NCI-H2029 treated with DMSO at 0.1 percent for 48 hours (cell line): ENCODE results near the gene RMDN2.
"Not testable (repeated sequence)": the region's sequence is repeated elsewhere in the genome, so short reads cannot be mapped to it uniquely, and the experiment has no call there.

Experiments
- DNase-seq: peaks from one replicate; lab custom pipeline; 2025; lab: John Stamatoyannopoulos, UW

Gene RMDN2

GRCh38 chr2:37993143-37993542 is 68.1 kb downstream of the RMDN2 start:
- no peak for DNase-seq

GRCh38 chr2:37997629-37998028 is 72.5 kb downstream of the RMDN2 start:
- DNase-seq, result no peak

- no peak for DNase-seq
Measured at GRCh38 chr2:38000485-38001222, 75.6 kb downstream of the RMDN2 start.

GRCh38 chr2:38010187-38010586 is 85.1 kb downstream of the RMDN2 start:
- DNase-seq, result not testable (repeated sequence)

GRCh38 chr2:38010995-38011394 is 85.9 kb downstream of the RMDN2 start:
- no peak for DNase-seq

GRCh38 chr2:38013158-38013752 is 88.2 kb downstream of the RMDN2 start:
- no peak for DNase-seq

GRCh38 chr2:38016219-38016618 is 91.1 kb downstream of the RMDN2 start:
- no peak for DNase-seq

GRCh38 chr2:38017836-38018235 is 92.7 kb downstream of the RMDN2 start:
- no peak for DNase-seq

- DNase-seq, result not testable (repeated sequence)
Measured at GRCh38 chr2:38020359-38021069, 95.4 kb downstream of the RMDN2 start.

- no peak for DNase-seq
Measured at GRCh38 chr2:38021589-38021988, 96.5 kb downstream of the RMDN2 start.

GRCh38 chr2:38026846-38027245 is 101.8 kb downstream of the RMDN2 start:
- DNase-seq, result no peak

GRCh38 chr2:38028829-38029228 is 103.7 kb downstream of the RMDN2 start:
- no peak for DNase-seq

GRCh38 chr2:38029512-38029911 is 104.4 kb downstream of the RMDN2 start:
- no peak for DNase-seq

GRCh38 chr2:38030635-38031355 is 105.7 kb downstream of the RMDN2 start:
- no peak for DNase-seq

GRCh38 chr2:38032946-38033345 is 107.9 kb downstream of the RMDN2 start:
- no peak for DNase-seq

- DNase-seq, result no peak
Measured at GRCh38 chr2:38033646-38034045, 108.6 kb downstream of the RMDN2 start.

- DNase-seq, result no peak
Measured at GRCh38 chr2:38035968-38036367, 110.9 kb downstream of the RMDN2 start.

- DNase-seq, result no peak
Measured at GRCh38 chr2:38037325-38037724, 112.2 kb downstream of the RMDN2 start.

- no peak for DNase-seq
Measured at GRCh38 chr2:38037757-38038621, 112.9 kb downstream of the RMDN2 start.

- no peak for DNase-seq
Measured at GRCh38 chr2:38038682-38039081, 113.6 kb downstream of the RMDN2 start.

GRCh38 chr2:38039121-38039910 is 114.2 kb downstream of the RMDN2 start:
- DNase-seq, result no peak
